ENCODE data around the gene ACSBG1.

- TF ChIP-seq, protein P1, sequence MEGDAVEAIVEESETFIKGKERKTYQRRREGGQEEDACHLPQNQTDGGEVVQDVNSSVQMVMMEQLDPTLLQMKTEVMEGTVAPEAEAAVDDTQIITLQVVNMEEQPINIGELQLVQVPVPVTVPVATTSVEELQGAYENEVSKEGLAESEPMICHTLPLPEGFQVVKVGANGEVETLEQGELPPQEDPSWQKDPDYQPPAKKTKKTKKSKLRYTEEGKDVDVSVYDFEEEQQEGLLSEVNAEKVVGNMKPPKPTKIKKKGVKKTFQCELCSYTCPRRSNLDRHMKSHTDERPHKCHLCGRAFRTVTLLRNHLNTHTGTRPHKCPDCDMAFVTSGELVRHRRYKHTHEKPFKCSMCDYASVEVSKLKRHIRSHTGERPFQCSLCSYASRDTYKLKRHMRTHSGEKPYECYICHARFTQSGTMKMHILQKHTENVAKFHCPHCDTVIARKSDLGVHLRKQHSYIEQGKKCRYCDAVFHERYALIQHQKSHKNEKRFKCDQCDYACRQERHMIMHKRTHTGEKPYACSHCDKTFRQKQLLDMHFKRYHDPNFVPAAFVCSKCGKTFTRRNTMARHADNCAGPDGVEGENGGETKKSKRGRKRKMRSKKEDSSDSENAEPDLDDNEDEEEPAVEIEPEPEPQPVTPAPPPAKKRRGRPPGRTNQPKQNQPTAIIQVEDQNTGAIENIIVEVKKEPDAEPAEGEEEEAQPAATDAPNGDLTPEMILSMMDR (IDR thresholded peaks at IDR 0.05): no peak
- TF ChIP-seq POLR2A (IDR thresholded peaks at IDR 0.05): no peak
- TF ChIP-seq EP300 (IDR thresholded peaks at IDR 0.05): no peak
Observed at GRCh38 chr15:78257681-78258080, 23.3 kb upstream of the ACSBG1 start.

Measured in tibial nerve (tissue), 4 donors.